MM.1S (cell line): Measurements from ENCODE around the gene BMPR2.

Source experiments
- EZH2 ChIP-seq: fragments of 300-600 bp; sonication (generic); optimal IDR thresholded peaks from 2 replicates; pipeline ENCODE3; 2017; ENCODE audit warnings: low read depth, mild to moderate bottlenecking, antibody characterized with exemption, low read length, mixed read lengths
- TF ChIP-seq, protein P1 (sequence below): fragments of 300-600 bp; sonication (generic); IDR thresholded peaks from 2 replicates; pipeline ENCODE4 v1.5.1; 2016; ENCODE audit warnings: antibody characterized with exemption, low read length, mixed read lengths

DNA sequence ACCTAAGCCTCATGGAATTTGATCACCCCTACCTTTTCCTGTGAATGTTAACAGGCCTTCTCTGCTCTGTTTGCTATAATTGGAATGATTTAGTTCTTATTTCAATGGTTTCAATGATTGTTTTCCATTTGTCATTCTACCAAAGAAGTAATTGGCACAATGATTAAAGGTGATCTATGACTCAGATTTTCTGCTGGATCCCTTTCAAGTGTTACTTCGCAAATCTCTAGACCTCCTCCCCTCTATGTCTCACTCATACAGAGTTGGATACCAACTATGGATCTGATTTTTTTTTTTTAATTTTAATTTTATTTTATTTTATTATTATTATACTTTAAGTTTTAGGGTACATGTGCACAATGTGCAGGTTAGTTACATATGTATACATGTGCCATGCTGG lies 229.0 kb downstream of the BMPR2 start:
- TF ChIP-seq, protein P1, sequence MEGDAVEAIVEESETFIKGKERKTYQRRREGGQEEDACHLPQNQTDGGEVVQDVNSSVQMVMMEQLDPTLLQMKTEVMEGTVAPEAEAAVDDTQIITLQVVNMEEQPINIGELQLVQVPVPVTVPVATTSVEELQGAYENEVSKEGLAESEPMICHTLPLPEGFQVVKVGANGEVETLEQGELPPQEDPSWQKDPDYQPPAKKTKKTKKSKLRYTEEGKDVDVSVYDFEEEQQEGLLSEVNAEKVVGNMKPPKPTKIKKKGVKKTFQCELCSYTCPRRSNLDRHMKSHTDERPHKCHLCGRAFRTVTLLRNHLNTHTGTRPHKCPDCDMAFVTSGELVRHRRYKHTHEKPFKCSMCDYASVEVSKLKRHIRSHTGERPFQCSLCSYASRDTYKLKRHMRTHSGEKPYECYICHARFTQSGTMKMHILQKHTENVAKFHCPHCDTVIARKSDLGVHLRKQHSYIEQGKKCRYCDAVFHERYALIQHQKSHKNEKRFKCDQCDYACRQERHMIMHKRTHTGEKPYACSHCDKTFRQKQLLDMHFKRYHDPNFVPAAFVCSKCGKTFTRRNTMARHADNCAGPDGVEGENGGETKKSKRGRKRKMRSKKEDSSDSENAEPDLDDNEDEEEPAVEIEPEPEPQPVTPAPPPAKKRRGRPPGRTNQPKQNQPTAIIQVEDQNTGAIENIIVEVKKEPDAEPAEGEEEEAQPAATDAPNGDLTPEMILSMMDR: no peak
- no peak for TF ChIP-seq EZH2
